ENCODE measurements around the gene TTLL4.

TTLL4 gene

DNA sequence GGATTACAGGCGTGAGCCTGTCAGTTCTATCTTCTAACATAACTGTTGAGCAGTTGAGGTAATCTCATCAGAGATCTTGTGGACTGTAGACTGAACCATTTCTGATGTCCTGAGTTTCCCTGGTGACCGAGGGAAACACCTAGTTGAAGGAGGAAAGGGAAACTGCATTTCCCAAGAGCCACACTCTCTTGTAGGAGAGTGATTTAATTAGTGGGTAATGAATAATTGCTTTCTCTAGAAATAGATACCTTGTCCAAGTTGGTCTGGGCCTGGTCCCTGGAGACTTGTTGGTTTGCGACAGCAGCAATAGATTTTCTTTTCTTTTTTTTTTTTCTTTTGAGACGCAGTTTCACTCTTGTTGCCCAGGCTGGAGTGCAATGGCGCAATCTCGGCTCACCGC lies 7.4 kb downstream of the TTLL4 start:
- no peak for DNase-seq

DNA sequence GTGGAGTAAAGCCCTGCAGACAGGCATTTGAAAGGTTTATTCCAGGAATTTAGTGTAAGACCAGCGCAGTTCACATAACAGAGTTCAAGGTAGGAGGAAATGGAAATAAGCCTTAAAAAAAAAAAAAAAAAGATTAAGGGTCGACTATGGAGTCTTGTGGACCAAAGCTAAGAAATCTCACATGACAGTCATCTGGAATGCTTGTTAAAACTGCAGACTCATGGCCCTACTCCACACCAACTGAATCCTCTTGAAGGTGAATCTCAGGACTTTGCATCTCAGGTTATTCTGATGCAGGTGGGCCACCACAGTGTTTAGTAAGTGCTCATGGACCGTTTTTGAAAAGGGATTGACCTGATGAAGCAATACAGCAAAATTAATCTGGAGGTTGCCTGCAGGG lies 8.8 kb downstream of the TTLL4 start:
- no peak for DNase-seq

DNA sequence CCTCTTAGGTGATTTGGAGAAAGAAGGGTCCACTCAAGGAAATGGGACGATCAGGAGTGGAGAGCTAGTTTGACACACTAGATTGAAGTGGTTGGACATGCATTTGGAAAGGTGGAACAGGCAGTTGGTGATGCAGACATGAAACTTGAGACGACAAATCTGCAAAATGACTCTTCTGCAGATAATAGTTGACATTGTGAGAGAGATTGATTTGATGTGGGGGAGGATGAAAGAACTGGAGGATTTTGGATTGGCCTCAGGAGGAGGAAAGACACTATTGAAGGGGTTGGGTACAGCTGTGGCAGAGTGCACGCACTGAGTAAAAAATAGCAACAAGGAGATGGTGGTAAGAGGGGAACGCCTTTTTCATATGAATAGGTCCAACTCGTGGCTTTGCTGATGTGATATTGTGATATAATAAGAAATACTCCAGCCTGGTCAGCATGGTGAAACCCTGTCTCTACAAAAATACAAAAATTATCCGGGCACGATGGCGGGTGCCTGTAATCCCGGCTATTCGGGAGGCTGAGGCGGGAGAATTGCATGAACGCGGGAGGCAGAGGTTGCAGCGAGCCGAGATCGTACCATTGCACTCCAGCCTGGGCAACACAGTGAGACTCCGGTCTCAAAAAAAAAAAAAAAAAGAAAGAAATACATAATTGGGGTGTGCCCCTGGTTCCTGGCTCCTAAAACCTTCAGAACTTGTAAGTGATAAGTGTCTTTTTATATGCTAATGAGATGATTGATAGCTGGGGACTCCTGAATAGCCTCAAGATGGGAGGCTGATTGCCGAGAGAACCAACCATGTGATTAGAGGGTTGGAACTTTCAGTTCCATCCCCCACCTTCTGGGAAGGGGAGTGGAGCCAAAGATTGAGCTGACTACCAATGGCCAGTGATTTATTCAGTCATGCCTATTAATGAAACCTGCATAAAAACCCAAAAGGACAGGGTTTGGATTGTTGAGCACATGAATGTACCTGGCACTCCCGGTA lies 9.7 kb downstream of the TTLL4 start:
- DNase-seq = no peak

DNA sequence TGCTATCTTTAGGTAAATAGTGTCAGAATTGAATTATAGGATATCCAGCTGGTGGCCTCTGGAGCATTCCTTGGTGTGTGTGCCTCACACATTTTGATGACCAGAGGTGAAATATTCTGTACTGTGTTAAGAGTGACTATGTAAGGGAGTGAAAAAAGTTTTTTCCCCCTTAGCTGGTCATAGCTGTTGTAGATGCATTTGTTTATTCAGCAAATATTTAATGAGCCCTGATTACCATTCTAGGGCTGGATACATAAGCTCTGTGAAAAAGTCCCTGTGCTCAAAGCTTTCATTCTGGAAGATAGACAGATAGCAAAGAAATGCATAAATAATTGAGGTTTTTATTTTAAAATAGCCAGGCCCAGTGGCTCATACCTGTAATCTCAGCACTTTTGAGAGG lies 10.9 kb downstream of the TTLL4 start:
- DNase-seq = no peak

DNA sequence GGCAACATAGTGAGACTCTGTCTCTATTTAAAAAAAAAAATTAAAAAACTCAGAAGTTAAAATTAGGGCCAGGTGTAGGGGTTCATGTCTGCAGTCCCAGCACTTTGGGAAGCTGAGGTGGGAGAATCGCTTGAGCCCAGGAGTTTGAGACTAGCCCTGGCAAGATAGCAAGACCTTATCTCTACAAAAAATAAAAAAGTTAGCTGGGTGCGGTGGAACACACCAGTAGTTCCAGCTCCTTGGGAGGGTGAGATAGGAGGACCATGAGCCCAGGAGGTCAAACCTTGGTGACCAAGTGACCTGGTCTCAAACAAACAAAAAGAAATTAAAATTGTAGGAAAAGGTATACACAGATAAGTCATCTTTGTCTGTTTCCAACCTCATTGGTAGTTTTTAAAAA lies 11.3 kb downstream of the TTLL4 start:
- no peak for DNase-seq

DNA sequence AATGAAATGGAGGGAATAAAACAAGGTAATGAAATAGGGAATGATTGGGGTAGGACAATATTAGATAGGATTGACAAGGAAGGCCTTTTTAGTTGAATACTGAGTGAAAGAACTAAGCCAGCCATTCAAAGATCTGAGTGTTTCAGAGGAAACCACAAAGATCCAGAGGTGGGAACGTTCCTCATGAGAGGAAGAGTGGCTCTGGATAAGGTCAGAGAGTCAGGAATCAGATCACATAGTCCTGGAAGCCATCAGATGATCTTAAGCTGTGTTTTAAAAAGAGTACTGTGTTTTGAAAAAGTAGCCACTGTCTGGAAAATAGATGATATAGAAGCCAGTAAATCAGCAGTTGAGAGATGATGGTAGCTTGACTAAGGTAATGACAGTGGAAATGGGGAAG lies 11.8 kb downstream of the TTLL4 start:
- DNase-seq = no peak

DNA sequence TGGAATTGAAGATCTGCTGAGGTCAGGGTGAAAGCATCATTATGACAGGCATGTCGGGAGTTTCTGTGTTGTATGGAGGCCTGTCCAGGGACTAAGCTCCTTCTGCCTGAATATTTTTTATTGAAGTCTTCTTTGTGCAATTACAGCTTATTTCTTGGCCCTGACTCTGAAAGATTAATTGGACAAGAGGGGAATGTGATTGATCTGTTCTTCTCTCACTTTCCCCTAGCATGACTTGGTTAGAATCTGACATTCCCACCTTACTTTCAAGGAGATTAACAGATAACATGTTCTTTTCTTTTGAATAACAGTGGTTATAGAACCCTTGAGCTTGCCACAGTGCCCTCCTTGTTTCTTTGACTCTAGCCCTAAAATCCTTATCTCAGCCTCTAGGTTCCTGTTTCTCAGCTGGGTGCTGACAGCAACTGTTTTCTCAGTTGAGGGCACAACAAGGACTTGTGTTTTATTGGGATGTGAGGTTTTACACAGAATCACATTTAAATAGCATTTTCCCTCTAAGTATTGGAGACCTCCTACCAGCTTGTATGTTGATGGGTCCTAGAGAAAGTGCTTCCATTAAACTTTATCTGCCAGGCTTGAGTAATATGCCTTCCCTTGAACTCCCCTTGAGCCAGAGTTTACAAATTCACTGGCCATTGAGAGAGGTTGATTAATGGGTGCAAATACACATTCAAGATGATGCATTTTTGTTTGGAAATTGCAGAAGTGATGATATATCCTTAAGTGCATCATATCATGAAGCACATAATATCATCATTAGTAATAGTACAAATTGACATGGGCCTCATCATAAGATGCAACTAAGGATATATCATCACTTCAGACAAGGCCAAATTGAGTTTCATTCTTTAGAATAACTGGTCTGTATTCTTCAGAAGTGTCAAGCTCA lies 12.5 kb downstream of the TTLL4 start:
- DNase-seq = no peak

DNA sequence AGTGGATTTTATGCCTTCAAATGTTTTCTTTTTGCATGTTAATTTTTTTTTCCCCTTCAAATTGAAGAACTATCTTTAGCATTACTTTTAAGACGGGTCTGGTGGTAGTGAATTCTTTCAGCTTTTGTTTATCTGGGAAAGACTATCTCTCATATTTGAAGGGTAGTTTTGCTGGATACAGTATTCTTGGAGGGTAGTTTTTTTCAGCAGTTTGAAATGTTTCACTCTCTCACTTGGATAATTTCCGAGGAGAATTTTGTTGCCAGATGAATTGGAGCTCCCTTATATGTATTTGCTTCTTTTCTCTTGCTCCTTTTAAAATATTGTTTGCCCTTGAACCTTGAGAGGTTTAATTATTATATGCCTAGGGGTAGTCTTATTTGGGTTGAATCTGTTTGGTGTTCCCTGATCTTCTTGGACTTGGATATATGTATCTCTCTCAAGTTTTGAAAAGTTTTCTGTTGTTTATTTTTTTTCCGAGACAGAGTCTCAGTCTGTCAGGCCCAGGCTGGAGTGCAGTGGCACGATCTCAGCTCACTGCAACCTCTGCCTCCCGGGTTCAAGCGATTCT lies 15.5 kb downstream of the TTLL4 start:
- no peak for DNase-seq

DNA sequence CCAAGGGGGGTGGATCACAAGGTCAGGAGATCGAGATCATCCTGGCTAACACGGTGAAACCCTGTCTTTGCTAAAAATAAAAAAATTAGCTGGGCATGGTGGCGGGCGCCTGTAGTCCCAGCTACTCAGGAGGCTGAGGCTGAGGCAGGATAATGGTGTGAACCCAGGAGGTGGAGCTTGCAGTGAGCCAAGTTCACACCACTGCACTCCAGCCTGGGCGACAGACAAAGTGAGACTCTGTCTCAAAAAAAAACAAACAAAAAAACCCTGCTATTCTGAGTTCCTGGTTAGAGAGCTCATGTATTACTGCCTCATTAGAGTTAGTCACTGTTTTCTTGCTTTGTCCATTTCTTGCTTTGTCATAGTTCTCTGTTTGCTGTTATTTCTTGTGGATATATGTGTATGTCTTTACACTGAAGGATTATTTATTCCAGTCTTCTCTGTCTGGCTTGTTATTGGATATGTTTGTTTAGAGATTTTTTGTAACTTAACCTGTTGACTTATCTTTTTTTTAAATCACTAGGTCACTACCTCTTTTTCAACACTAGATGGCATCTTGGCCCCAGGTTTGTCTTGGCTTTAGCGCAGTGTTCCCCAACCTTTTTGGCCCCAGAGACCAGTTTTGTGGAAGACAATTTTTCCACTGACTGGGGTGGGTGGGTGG lies 17.0 kb downstream of the TTLL4 start:
- DNase-seq = no peak

DNA sequence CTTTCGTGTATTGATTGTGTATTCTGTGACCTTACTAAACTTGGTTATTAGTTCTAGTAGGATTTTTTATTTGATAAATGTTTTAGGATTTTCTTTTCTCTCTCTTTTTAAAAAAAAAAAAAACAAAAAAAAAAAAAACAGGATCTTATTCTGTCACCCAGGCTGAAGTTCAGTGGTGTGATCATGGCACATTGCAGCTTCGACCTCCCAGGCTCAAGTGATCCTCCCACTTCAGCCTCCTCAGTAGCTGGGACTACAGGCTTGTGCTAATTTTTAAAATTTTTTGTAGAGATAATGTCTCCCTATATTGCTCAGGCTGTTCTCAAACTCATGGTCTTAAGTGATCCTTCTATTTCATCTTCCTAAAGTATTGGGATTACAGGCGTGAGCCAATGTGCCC lies 19.0 kb downstream of the TTLL4 start:
- no peak for DNase-seq

DNA sequence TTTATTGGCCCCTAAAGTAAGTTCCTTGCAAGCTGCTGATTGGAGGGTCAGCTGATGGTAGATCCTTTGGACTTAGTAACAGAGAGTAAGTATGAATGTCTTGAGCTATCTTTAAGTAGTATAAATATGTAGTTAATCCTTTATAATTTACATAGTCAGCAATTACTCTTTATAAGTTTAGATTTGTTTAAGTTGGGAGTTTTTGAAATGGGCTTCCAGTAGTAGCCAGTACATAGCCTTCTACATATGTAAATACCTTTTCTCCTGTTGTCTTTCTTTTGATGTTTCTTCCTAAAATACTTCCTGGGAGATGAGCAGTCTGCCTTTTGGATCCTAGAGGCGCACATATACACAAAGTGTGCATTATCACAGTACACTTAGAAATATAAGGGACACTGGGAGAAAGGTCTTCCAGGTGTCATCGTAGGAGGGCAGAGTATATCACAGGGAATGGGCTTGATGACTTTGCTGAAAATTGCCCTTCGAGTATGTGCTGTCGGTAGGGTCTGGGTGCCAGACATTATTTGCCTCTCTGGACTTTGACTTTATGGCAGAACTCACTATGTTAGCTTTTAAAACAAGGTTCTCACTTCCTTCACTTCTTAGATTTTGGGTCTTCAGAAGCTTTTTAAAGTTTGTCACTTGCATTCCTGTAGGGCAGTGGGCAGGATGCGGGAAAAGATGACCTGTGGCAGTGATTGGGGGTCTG lies 21.6 kb downstream of the TTLL4 start:
- DNase-seq = no peak

DNA sequence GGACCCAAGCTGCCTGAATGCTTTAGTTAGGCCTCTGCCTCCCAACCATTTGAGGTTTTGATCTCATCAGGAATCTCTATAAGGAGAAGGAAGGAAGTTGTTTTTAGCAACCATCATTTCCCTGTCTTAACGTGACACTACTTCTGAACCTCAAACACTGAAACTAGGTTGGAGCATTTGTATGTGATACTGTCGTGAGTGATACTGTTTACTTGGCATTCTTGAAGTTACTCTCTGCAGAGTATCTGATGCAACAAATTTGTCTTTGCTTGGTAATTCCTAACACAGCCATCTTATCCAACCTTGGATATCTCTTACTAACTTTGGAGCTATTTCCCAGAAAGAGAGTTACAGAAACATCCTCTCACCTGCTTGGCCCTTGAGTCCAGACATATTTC lies 22.1 kb downstream of the TTLL4 start:
- DNase-seq = no peak

DNA sequence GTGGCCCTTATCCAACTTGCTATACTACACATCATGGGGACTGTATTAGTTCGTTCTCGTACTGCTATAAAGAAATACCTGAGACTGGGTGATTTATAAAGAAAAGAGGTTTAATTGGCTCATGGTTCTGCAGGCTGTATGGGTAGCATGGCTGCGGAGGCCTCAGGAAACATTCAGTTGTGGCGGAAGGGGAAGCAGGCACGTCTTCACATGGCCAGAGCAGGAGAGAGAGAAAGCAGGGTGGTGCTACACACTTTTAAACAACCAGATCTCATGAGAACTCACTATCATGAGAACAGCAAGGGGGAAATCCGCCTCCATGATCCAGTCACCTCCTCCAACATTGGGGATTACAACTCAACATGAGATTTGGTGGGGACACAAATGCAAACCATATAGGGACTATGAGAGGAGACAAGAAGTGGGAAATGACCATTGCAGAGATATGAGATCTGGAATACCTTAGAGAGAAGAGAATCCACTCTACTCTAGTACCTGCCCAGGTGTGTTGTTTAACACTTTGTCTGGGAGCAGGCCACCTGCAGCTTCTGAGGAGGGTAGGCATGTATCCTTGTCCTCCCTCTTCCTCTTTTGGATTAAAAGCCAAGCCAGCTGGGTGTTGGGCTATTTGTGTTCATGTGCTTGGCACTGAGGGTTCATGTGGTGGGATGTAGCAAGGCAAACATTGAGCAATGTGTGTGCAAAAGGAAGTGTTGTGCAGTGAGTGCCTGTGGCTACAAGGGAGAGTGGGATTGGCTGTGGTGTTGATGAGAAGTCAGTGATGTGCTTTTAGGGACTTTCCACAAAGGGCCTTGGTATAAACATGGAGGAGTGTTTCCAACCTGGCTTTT lies 22.8 kb downstream of the TTLL4 start:
- DNase-seq = no peak

DNA sequence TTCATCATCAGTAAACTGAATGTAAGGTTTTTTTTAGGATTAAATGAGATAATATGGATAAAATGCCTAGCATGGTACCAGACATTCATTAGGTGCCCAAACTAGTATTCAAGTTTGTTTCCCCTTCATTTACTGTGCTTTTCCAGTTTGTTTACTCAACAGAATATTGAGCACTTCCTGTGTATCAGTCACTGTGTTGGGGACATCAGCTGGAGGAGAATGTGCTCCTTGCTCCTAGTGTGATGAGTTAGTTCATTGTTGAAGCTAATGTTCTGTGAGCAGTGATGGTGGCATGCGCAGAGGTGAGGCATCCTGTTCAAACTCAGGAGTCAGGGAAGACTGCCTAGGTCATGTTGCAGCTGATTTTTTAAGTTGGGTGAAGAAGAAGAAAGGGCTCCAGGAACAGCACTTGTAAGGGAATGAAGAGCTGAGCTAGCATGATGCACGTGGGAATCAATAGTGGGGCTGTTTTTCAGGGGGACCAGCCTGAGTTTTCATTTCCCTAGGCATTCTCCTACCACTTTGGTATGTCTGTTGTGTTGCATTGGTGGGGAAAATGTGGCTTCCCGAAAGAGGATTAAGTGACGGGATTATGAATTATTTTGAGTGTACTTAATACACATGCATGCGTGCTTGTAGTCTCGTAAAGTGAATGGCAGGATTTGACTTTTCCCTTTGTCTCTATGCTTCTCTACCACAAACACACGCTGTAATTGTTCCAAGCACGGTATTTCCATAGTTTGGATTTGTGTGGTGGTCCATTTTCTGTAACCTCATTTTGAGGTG lies 23.7 kb downstream of the TTLL4 start:
- no peak for DNase-seq

DNA sequence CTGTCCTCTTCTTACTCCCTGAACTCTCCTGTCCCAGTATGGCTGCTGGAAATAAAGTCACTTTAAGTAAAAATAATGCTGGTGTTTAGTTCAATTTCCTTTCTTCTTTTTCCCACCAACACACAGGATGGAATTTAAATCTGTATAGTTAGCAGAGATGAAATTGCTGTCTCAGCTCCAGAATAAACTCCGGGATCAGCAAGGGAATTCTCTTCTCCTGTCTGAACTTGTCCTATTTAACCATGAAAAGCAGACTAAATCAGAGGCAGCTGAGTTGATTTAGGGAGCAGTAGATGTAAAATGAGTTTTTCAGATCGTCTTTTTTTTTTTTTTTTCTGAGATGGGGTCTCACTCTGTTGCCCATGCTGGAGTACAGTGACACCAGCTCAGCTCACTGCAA lies 25.9 kb downstream of the TTLL4 start:
- DNase-seq = no peak

DNA sequence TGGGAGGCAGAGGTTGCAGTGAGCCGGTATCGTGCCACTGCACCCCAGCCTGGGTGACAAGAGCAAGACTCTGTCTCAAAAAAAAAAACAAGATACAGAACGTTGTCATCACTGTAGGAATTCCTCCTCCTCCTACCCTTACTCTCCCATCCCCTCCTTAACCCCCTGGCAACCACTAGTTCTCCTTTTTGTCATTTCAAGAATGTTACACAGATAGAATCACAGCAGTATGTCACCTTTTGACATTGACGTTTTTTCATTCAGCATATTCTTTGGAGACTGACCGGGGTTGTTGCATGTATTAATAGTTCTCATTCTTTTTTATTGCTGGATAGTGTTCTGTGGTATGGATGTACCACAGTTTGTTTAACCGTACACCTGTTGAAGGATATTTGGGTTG lies 32.4 kb downstream of the TTLL4 start:
- DNase-seq = no peak

DNA sequence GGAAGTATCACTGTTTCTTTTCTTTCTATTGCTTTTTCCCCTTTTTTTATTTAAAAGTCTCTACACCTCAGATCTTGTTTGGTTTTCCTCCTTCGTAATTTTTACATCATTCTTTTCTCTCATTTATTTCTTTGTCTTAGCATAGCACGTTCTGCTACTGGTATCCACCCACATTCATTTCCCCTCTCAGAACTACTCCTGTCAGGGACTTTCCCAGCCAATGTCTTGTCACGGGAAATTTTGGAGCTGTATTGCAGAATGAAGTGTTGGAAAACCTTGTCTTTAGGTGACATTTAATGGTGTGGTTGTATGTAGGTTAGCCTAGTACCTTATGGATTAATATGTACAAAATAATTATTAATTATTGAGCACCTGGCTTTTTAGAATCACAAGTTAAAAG lies 34.0 kb downstream of the TTLL4 start:
- DNase-seq = no peak

DNA sequence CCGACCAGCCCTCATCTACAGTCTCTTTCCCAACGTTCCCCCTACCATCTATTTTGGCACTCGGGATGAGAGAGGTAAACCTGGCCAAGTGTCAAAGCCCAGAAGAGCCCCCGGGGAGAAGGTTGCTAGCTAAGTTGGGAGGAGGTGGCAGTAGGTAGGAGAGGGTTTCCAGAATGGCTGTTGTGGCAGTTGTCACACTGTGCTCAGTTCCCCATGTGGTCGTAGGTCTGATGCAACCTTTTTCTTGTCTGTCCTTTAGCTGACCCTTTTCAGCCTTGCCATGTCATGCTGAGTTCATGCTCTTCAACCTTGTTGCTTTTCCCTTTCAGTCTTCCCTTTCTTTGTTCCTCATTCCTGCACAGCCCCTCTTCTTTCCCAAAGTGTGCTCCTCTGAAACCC lies 34.5 kb downstream of the TTLL4 start:
- DNase-seq = no peak

DNA sequence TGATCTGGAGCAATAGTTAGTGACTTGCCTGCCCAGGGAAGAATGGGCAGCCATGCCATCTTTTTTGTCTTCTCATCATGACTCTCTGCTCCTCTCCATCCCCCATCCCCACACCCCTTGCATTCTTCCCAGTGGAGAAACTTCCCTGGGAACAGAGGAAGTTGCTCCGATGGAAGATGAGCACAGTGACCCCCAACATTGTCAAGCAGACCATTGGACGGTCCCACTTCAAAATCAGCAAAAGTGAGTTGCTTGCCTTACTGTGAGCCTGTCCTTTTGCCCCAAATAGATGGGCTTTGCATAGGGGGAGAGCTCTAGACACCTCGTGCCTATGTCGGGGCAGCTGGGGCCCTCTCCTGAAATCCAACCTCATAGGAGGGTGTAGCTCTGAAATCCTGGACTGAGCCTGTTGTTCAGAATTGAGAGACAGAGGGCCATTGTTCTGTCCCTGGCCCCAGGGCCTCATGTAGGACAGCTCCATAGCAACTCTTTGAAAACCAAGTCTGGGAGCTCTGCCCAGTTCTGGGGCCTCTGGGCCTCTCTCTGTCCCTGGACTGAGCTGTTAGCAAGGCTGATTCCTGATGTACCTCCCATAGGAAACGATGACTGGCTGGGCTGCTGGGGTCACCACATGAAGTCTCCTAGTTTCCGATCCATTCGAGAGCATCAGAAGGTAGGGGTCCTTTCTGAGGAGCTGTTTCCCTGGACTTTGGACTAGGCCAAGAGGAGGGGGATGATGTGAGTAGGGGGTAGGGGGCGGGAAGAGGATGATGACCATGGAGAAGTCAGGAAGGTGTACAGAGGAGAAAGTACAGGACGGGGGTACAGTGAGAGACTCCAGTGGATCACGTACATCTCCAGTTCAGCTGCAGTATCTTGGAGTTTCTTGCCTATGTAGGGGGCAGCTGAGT lies 35.2 kb downstream of the TTLL4 start:
- no peak for DNase-seq

Data from T-helper 9 cell (primary cell).